Transverse colon (tissue), 4 donors: ENCODE results near the gene NHERF1. TPM values are rescaled to one million over a fixed set of nuclear protein-coding genes. Genes with fewer than 3 reads are reported as not detected.
A peak's percentile ranks its signal among the peaks of the same experiment; 100 is the strongest.

Source experiments
- DNase-seq: peaks from one replicate; pipeline ENCODE4 v3.0.0-alpha.2; 2019
- H3K27ac ChIP-seq, 4 donors: fragments of 200-600 bp; sonication (generic); 2 replicates each; pipeline ENCODE4 v1.5.1; 2016 to 2018; ENCODE audit warnings: inconsistent platforms in 4 of 4
- H3K27me3 ChIP-seq: fragments of 200-600 bp; sonication (generic); 2 replicates; pipeline ENCODE4 v1.5.1; 2017; ENCODE audit warnings: inconsistent platforms
- H3K36me3 ChIP-seq, 4 donors: fragments of 200-600 bp; sonication (generic); 2 replicates each; pipeline ENCODE4 v1.5.1; 2017 to 2019; ENCODE audit warnings: inconsistent platforms in 4 of 4
- H3K4me1 ChIP-seq, 4 donors: fragments of 200-600 bp; sonication (generic); 2 replicates each; pipeline ENCODE4 v1.5.1; 2017 to 2020; ENCODE audit warnings: inconsistent platforms in 4 of 4
- H3K4me3 ChIP-seq, 4 donors: fragments of 200-600 bp; sonication (generic); 1 replicate in 1 of 4; 2 replicates in 3 of 4; pipeline versions ENCODE4 v1.5.1 to v1.6.1; 2017 to 2019; ENCODE audit warnings: inconsistent platforms in 4 of 4
- H3K9me3 ChIP-seq, 2 donors: fragments of 200-600 bp; sonication (generic); 2 replicates each; pipeline ENCODE4 v1.5.1; 2017 to 2019; ENCODE audit warnings: inconsistent platforms in 2 of 2
- EP300 ChIP-seq: sonication (generic); formaldehyde crosslinking; IDR thresholded peaks from one replicate; pipeline ENCODE4 v1.6.1; 2017; ENCODE audit warnings: antibody characterized with exemption, low read depth
- POLR2A ChIP-seq: fragments of 450-650 bp; IDR thresholded peaks from one replicate; pipeline ENCODE4 v1.6.1; 2016; ENCODE audit warnings: antibody characterized with exemption, mild to moderate bottlenecking, moderate library complexity
- POLR2AphosphoS5 ChIP-seq, 3 donors: sonication (generic); formaldehyde crosslinking; IDR thresholded peaks; one replicate each; pipeline ENCODE4 v1.6.1; 2016; ENCODE audit warnings: antibody characterized with exemption in 3 of 3
- WGBS, 2 donors: methylation state at CpG; one replicate each; pipeline ENCODE4 v1.1.5; 2018; ENCODE audit warnings: low coverage in 1 of 2; 5-methylcytosine and 5-hydroxymethylcytosine counted together
- in situ Hi-C, 4 donors: fragments of 200-750 bp; cut with MboI; loops; one replicate each; pipeline versions ENCODE4 v1.15.0 to v1.15.1; 2017; ENCODE audit warnings: low sequenced_read_pairs in 3 of 4, low pct_ligation_motif_present in 1 of 4, low pct_unique_long_range_greater_than_20kb in 1 of 4
- intact Hi-C: fragments of 100-400 bp; cut with DNase I; formaldehyde crosslinking; loops from one replicate; pipeline ENCODE4 v1.15.1; 2023; ENCODE audit warnings: low total_unique reads
- total RNA-seq, 4 donors: library from RNA; depleted of rRNA; stranded (reverse); fragments of >200 nt; gene quantifications; one replicate each; pipeline ENCODE4 v1.1.0, GENCODE V29; 2016
- TF ChIP-seq, protein P1 (sequence below), 5 experiments: fragments of 200-600 bp in 3 of 5; fragments of 450-650 bp in 2 of 5; sonication (generic) in 3 of 5; IDR thresholded peaks; 1 replicate in 2 of 5; 2 replicates in 3 of 5; pipeline ENCODE4 v1.5.1; 2016 to 2017; ENCODE audit warnings: antibody characterized with exemption in 5 of 5, inconsistent platforms in 3 of 5, mild to moderate bottlenecking in 2 of 5, moderate library complexity in 1 of 5

Gene NHERF1
- total RNA-seq, 4 donors from 2014 or later: 118 to 463 (median 233) TPM

DNA sequence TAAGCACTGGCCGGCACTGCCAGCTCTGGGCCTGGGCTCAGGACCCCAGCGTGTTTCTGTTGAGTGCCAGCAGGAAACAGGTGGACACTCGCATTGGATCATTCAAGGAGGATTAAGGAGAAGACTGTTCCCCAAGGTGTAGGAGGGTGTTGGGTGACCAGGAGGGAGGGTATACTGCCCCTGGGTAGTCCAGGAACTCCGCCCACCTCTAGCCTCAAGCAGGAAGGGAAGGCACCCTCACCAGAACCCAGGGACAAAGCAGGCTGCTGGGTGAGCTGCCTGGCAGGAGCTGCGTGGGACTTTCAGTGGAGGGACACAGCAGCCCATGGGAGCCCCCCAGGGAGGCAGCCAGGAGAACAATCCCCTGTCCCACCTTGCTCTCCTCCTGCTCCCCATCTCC, 19.1 kb upstream of the NHERF1 start:
- Histone ChIP-seq H3K4me1 (no peaks in the 10 kb centered on the region), H3K27ac (no peak overlapping the region), H3K36me3 (no peaks in the 10 kb centered on the region), H3K27me3 (no peaks in the 10 kb centered on the region), H3K4me3 (no peak overlapping the region), H3K9me3 (no peaks in the 10 kb centered on the region)
- in situ Hi-C loops (loop anchor here in 2 of 4 donors (25.0 kb wide), 1 partner anchor 133 kb away; the partner anchor contains the start of genes FDXR (in 2 of the 2) and GRIN2C (in 2 of the 2)), intact Hi-C loops (no loop called here)
- no peak for TF ChIP-seq POLR2A
- TF ChIP-seq POLR2AphosphoS5 (IDR thresholded peaks at IDR 0.05): no peak
- TF ChIP-seq, protein P1, sequence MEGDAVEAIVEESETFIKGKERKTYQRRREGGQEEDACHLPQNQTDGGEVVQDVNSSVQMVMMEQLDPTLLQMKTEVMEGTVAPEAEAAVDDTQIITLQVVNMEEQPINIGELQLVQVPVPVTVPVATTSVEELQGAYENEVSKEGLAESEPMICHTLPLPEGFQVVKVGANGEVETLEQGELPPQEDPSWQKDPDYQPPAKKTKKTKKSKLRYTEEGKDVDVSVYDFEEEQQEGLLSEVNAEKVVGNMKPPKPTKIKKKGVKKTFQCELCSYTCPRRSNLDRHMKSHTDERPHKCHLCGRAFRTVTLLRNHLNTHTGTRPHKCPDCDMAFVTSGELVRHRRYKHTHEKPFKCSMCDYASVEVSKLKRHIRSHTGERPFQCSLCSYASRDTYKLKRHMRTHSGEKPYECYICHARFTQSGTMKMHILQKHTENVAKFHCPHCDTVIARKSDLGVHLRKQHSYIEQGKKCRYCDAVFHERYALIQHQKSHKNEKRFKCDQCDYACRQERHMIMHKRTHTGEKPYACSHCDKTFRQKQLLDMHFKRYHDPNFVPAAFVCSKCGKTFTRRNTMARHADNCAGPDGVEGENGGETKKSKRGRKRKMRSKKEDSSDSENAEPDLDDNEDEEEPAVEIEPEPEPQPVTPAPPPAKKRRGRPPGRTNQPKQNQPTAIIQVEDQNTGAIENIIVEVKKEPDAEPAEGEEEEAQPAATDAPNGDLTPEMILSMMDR (IDR thresholded peaks at IDR 0.05): no peak
- no peak for TF ChIP-seq EP300
- 85% methylated on average over 5 of the region's 5 CpGs; no CpG with 5 or more reads in 1 of the 2 donors for WGBS, 2 donors
- DNase-seq: no peak

DNA sequence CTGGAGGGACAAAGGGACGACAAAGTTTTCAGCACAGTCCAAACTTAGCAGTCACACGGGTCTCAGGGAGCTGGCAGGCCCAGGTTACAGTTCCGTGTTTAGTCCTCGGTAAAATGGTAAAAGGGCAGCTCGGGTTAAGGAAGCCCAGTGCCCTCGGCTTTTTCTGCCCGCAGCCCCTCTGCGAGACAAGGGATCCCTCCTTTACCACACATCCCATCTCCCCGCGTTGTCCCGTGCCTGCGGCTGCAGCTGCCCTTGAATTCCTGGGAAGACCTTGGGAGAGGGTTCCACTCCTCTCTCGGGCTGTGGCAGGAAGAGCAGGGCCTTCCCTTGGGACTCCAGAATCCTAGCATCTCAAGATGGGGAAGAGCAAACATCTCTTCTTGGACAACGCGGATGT, 18.6 kb upstream of the NHERF1 start:
- Histone ChIP-seq H3K27me3 (no peaks in the 10 kb centered on the region), H3K9me3 (no peaks in the 10 kb centered on the region), H3K4me3 (no peak overlapping the region), H3K4me1 (no peaks in the 10 kb centered on the region), H3K27ac (no peak overlapping the region), H3K36me3 (no peaks in the 10 kb centered on the region)
- DNase-seq: no peak
- 86% methylated on average over 15 of the region's 15 CpGs; no CpG with 5 or more reads in 1 of the 2 donors for WGBS, 2 donors
- intact Hi-C loops: no loop called here
- in situ Hi-C loops: loop anchor here in 3 of 4 donors (10.0 to 25.0 kb wide), 2 partner anchors 75 to 132 kb away; partner anchors contain the start of genes FDXR (in 2 of the 3) and GRIN2C (in 2 of the 3)
- TF ChIP-seq POLR2AphosphoS5 (IDR thresholded peaks at IDR 0.05) (no peak), EP300 (no peak), POLR2A (no peak)
- TF ChIP-seq, protein P1 (IDR thresholded peaks at IDR 0.05): no peak

DNA sequence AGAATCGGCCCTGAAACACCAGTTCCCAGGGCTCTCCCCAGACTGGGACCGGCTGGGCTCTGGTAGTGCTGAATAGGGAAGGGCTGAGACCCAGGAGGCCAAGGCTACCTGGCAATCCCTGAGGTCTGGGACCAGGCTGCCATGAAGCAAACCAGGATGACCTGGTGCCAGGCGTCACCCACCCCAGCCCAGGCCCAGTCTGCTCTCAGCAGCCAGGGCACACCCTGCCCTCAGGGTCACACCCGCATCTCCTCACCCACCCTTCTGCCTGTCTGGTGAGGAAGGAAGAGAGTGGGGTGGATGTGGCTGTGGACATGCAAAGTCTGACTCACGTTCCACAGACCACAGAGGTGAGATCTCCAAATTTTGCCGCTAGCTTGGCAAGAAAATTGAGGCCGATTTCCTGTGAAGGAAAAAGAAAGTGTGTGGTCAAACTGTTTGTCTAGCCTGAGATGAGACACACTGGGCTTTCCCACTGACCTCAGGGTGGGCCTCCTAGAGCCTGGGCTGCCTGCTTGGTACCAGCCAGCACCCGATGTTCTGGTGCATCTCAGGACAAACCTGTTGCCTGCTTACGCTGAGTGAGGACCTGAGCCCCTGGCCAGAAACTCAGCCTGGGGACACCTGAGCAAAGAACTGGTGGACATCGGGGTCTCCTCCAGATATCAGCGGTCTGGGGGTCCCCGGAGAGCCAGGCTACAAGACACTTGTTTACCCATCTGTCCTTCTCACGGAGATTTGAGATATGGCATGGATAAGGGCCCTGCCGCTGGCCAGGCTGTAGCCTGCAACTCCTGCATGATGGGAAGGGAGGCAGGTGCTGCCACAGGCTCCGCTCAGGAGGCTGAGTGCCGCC, 17.7 kb upstream of the NHERF1 start:
- TF ChIP-seq, protein P1 (IDR thresholded peaks at IDR 0.05): no peak
- TF ChIP-seq POLR2A (no peak), POLR2AphosphoS5 (IDR thresholded peaks at IDR 0.05) (no peak), EP300 (no peak)
- no peak overlapping the region for H3K27ac ChIP-seq
- H3K4me3 ChIP-seq: no peak overlapping the region
- intact Hi-C loops: no loop called here
- in situ Hi-C loops: loop anchor here in 3 of 4 donors (10.0 to 25.0 kb wide), 2 partner anchors 76 to 132 kb away; partner anchors contain the start of genes FDXR (in 2 of the 3) and GRIN2C (in 2 of the 3)
- DNase-seq: peak; percentile 25
- WGBS, 2 donors: 74% methylated on average over 15 of the region's 16 CpGs; no CpG with 5 or more reads in 1 of the 2 donors
- H3K9me3 ChIP-seq: no peaks in the 10 kb centered on the region
- H3K27me3 ChIP-seq: peaks cover 1% of the 10 kb centered on the region
- H3K36me3 ChIP-seq: no peaks in the 10 kb centered on the region
- H3K4me1 ChIP-seq: no peaks in the 10 kb centered on the region

DNA sequence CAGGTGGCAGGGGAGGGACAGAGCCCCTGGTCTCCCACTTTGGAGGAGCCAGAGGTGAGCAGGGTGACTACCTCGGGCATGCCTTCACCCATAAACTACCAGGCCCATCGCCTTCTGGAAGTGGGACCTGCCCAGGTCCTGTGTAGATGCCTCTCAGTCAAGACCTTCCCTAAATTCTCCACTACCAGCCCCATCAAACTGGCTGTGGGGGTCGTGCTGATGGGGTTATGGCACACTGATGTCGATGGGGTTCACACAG, 17.2 kb upstream of the NHERF1 start:
- in situ Hi-C loops: loop anchor here in 3 of 4 donors (10.0 to 25.0 kb wide), 2 partner anchors 76 to 131 kb away; partner anchors contain the start of genes FDXR (in 2 of the 3) and GRIN2C (in 2 of the 3)
- DNase-seq: no peak
- no peak overlapping the region for H3K4me3 ChIP-seq
- no peaks in the 10 kb centered on the region for H3K9me3 ChIP-seq
- peaks cover 0 to 2% (median under 1%) of the 10 kb centered on the region in 4 donors for H3K4me1 ChIP-seq
- TF ChIP-seq POLR2A (no peak), POLR2AphosphoS5 (IDR thresholded peaks at IDR 0.05) (no peak), EP300 (no peak)
- TF ChIP-seq, protein P1 (IDR thresholded peaks at IDR 0.05): no peak
- no peak overlapping the region for H3K27ac ChIP-seq
- H3K27me3 ChIP-seq: peaks cover 7% of the 10 kb centered on the region
- no peaks in the 10 kb centered on the region for H3K36me3 ChIP-seq
- intact Hi-C loops: no loop called here
- WGBS, 2 donors: 65% methylated on average over 4 of the region's 4 CpGs; no CpG with 5 or more reads in 1 of the 2 donors
